ENCODE results near the gene CCDC110. TPM values are rescaled to one million over a fixed set of nuclear protein-coding genes. Genes with fewer than 3 reads are reported as not detected.

The CCDC110 gene
- total RNA-seq, 2 donors from 2014 or later, result 0.35 to 6.2 TPM

- peak overlapping the region; percentile 95 for H3K4me3 ChIP-seq
Observed at GRCh38 chr4:185399466-185399865, 72.1 kb downstream of the CCDC110 start.

GRCh38 chr4:185398618-185399017 is 72.9 kb downstream of the CCDC110 start:
- no peak for DNase-seq (ENCODE audit: low spot score)
- TF ChIP-seq, protein P1, sequence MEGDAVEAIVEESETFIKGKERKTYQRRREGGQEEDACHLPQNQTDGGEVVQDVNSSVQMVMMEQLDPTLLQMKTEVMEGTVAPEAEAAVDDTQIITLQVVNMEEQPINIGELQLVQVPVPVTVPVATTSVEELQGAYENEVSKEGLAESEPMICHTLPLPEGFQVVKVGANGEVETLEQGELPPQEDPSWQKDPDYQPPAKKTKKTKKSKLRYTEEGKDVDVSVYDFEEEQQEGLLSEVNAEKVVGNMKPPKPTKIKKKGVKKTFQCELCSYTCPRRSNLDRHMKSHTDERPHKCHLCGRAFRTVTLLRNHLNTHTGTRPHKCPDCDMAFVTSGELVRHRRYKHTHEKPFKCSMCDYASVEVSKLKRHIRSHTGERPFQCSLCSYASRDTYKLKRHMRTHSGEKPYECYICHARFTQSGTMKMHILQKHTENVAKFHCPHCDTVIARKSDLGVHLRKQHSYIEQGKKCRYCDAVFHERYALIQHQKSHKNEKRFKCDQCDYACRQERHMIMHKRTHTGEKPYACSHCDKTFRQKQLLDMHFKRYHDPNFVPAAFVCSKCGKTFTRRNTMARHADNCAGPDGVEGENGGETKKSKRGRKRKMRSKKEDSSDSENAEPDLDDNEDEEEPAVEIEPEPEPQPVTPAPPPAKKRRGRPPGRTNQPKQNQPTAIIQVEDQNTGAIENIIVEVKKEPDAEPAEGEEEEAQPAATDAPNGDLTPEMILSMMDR (IDR thresholded peaks at IDR 0.05), result no peak
- no peak for ATAC-seq (ENCODE audit: insufficient number of reproducible peaks, low FRiP score, low read depth)
- H3K4me3 ChIP-seq, result peak overlapping the region; percentile 95
- no peaks in the 10 kb centered on the region for H3K27me3 ChIP-seq (replicated peaks; ENCODE audit: insufficient read depth)
- H3K9me3 ChIP-seq, result no peaks in the 10 kb centered on the region
- H3K36me3 ChIP-seq, result no peaks in the 10 kb centered on the region
- peak overlapping the region; percentile 90 to 98 for H3K27ac ChIP-seq
- peaks cover 18 to 57% of the 10 kb centered on the region in 2 donors for H3K4me1 ChIP-seq (ENCODE audit: control insufficient read depth in 1 of 2, low read depth in 2 of 2)

More at GRCh38 chr4:185399466-185399865, 72.1 kb downstream of the CCDC110 start:
- H3K4me1 ChIP-seq (ENCODE audit: control insufficient read depth in 1 of 2, low read depth in 2 of 2), result peaks cover 18 to 57% of the 10 kb centered on the region in 2 donors
- TF ChIP-seq, protein P1 (IDR thresholded peaks at IDR 0.05), result no peak
- no peak for DNase-seq (ENCODE audit: low spot score)
- no peaks in the 10 kb centered on the region for H3K36me3 ChIP-seq
- no peaks in the 10 kb centered on the region for H3K9me3 ChIP-seq
- ATAC-seq (ENCODE audit: insufficient number of reproducible peaks, low FRiP score, low read depth), result no peak
- peak overlapping the region; percentile 90 to 98 for H3K27ac ChIP-seq
- H3K27me3 ChIP-seq (replicated peaks; ENCODE audit: insufficient read depth), result no peaks in the 10 kb centered on the region

GRCh38 chr4:185396724-185397385 is 74.7 kb downstream of the CCDC110 start, which contains the start of gene ANKRD37:
Gene ANKRD37, plus strand, starts transcription at chr4:185396841. Its CDS starts 83 bp downstream, at chr4:185396924.
- Histone ChIP-seq H3K27me3 (replicated peaks; ENCODE audit: insufficient read depth) (no peaks in the 10 kb centered on the region), H3K36me3 (no peaks in the 10 kb centered on the region), H3K4me1 (ENCODE audit: control insufficient read depth in 1 of 2, low read depth in 2 of 2) (peaks cover 9 to 41% of the 10 kb centered on the region in 2 donors), H3K9me3 (no peaks in the 10 kb centered on the region), H3K4me3 (peak within 1 kb of the TSS; percentile 95), H3K27ac (peak within 1 kb of the TSS; percentile 98)
- no peak for DNase-seq (ENCODE audit: low spot score)
- peak; percentile 13 for ATAC-seq (ENCODE audit: insufficient number of reproducible peaks, low FRiP score, low read depth)
- TF ChIP-seq, protein P1 (IDR thresholded peaks at IDR 0.05), result peak; percentile 30

GRCh38 chr4:185395956-185396723 is 75.4 kb downstream of the CCDC110 start:
- TF ChIP-seq, protein P1 (IDR thresholded peaks at IDR 0.05), result no peak
- Histone ChIP-seq H3K27ac (peak overlapping the region; percentile 98), H3K9me3 (no peaks in the 10 kb centered on the region), H3K4me3 (peak overlapping the region; percentile 95), H3K4me1 (ENCODE audit: control insufficient read depth in 1 of 2, low read depth in 2 of 2) (peaks cover 9 to 34% of the 10 kb centered on the region in 2 donors), H3K27me3 (replicated peaks; ENCODE audit: insufficient read depth) (no peaks in the 10 kb centered on the region), H3K36me3 (no peaks in the 10 kb centered on the region)
- ATAC-seq (ENCODE audit: insufficient number of reproducible peaks, low FRiP score, low read depth), result peak; percentile 87
- DNase-seq (ENCODE audit: low spot score), result peak; percentile 80
